Aorta (tissue), 5 donors: ENCODE data around the gene HIBCH. TPM values are rescaled to one million over a fixed set of nuclear protein-coding genes. Genes with fewer than 3 reads are reported as not detected.
A peak's percentile ranks its signal among the peaks of the same experiment; 100 is the strongest.
"Not testable (repeated sequence)": the region's sequence is repeated elsewhere in the genome, so short reads cannot be mapped to it uniquely, and the experiment has no call there.

Source experiments
- ATAC-seq: fragments of 200-7000 bp; cut with Tn5 transposase; one replicate; pipeline ENCODE4 v1.9.1; 2022; ENCODE audit warnings: moderate library complexity; ENCODE audit not compliant: low FRiP score
- DNase-seq, 2 donors: peaks; one replicate each; pipeline ENCODE4 v3.0.0-alpha.2; 2020
- H3K27ac ChIP-seq, 2 donors: one replicate each; pipeline ENCODE4 v1.5.1; 2013; ENCODE audit warnings: low read length in 2 of 2, mild to moderate bottlenecking in 2 of 2, moderate library complexity in 2 of 2, control low read depth in 1 of 2, inconsistent platforms in 1 of 2, low read depth in 1 of 2
- H3K27me3 ChIP-seq, 2 donors: one replicate each; pipeline ENCODE4 v1.6.1; 2013; ENCODE audit warnings: control low read depth in 1 of 2, low read length in 1 of 2, mild to moderate bottlenecking in 1 of 2, moderate library complexity in 1 of 2; ENCODE audit not compliant: insufficient read depth in 2 of 2, control insufficient read depth in 1 of 2
- H3K36me3 ChIP-seq, 2 donors: one replicate each; pipeline ENCODE4 v1.6.1; 2013; ENCODE audit warnings: control low read depth in 1 of 2, low read length in 1 of 2, mild to moderate bottlenecking in 1 of 2; ENCODE audit not compliant: insufficient read depth in 2 of 2, control insufficient read depth in 1 of 2
- H3K4me1 ChIP-seq, 2 donors: one replicate each; pipeline ENCODE4 v1.6.1; 2013; ENCODE audit warnings: low read length in 2 of 2, control low read depth in 1 of 2, mild to moderate bottlenecking in 1 of 2, moderate library complexity in 1 of 2; ENCODE audit not compliant: insufficient read depth in 2 of 2, control insufficient read depth in 1 of 2
- H3K4me3 ChIP-seq, 2 donors: one replicate each; pipeline ENCODE4 v1.5.1; 2013; ENCODE audit warnings: low read length in 2 of 2, control low read depth in 1 of 2, mild to moderate bottlenecking in 1 of 2
- H3K9me3 ChIP-seq: one replicate; pipeline ENCODE4 v1.6.1; 2013; ENCODE audit warnings: mild to moderate bottlenecking, low read length; ENCODE audit not compliant: control insufficient read depth
- WGBS, 2 donors: extraction: QIAGEN DNeasy Blood & Tissue Kit; methylation state at CpG; one replicate each; pipeline ENCODE4 v1.1.7; 2013; 5-methylcytosine and 5-hydroxymethylcytosine counted together
- intact Hi-C, 2 donors: fragments of 100-400 bp; cut with DNase I; formaldehyde crosslinking; loops; one replicate each; pipeline versions ENCODE4 v1.14.2 to v1.15.0; 2022
- polyA plus RNA-seq, 2 donors: library from polyadenylated mRNA; stranded (reverse); fragments of 200-250 nt; gene quantifications; one replicate each; pipeline ENCODE4 v1.2.3, GENCODE V29; 2013
- total RNA-seq, 2 donors: library from RNA; stranded (reverse); fragmentation: NEBNext Ultra II Directional; extraction: Animal tissue kit (Norgen Biotek cat#: 25700); gene quantifications; one replicate each; pipeline ENCODE4 v1.2.1, GENCODE V29; 2021
- donor health status: healthy with polysubstance abuse.
- donor health status: Bipolar disorder and iron deficiency.
- donor health status: DM: no; HTN: no; CAD: no.
- donor health status: DM: no; HTN: no; CAD: no.
- donor health status: DM: yes; HTN: yes; CAD: no.

Gene HIBCH
- total and polyA plus RNA-seq, 4 donors: 28.9 to 51.5 (median 42.3) TPM

- not testable (repeated sequence) for ATAC-seq, DNase-seq, H3K4me1 ChIP-seq
Measured at GRCh38 chr2:190358655-190359448, 39.2 kb upstream of the HIBCH start.

GRCh38 chr2:190357600-190357999 is 38.0 kb upstream of the HIBCH start:
- no peak for DNase-seq
- no peaks in the 10 kb centered on the region for H3K9me3 ChIP-seq
- H3K27ac ChIP-seq: no peak overlapping the region
- no peak overlapping the region for H3K4me3 ChIP-seq
- intact Hi-C loops: no loop called here
- WGBS, 2 donors: 46 to 72% methylated on average over 2 of the region's 2 CpGs
- ATAC-seq: no peak
- no peaks in the 10 kb centered on the region for H3K36me3 ChIP-seq
- no peaks in the 10 kb centered on the region for H3K4me1 ChIP-seq
- H3K27me3 ChIP-seq: no peaks in the 10 kb centered on the region

More at GRCh38 chr2:190358655-190359448, 39.2 kb upstream of the HIBCH start:
- 88 to 90% methylated on average over 8 of the region's 8 CpGs for WGBS, 2 donors
- H3K4me3 ChIP-seq, intact Hi-C loops, H3K36me3 ChIP-seq, H3K9me3 ChIP-seq, H3K27ac ChIP-seq, H3K27me3 ChIP-seq: not testable (repeated sequence)

- DNase-seq (no peak), ATAC-seq (no peak)
- Histone ChIP-seq H3K27me3 (no peaks in the 10 kb centered on the region), H3K4me1 (no peaks in the 10 kb centered on the region), H3K9me3 (no peaks in the 10 kb centered on the region), H3K27ac (no peak overlapping the region), H3K4me3 (no peak overlapping the region), H3K36me3 (no peaks in the 10 kb centered on the region)
- intact Hi-C loops: no loop called here
- 88% methylated on average over 6 of the region's 6 CpGs for WGBS, 2 donors
Measured at GRCh38 chr2:190355968-190356644, 36.5 kb upstream of the HIBCH start.

- no peak overlapping the region for H3K27ac ChIP-seq
- no peaks in the 10 kb centered on the region for H3K4me1 ChIP-seq
- no peak overlapping the region for H3K4me3 ChIP-seq
- DNase-seq (no peak), ATAC-seq (no peak)
- WGBS, 2 donors: 78 to 87% methylated on average over 12 of the region's 12 CpGs
- no peaks in the 10 kb centered on the region for H3K36me3 ChIP-seq
- no peaks in the 10 kb centered on the region for H3K27me3 ChIP-seq
- H3K9me3 ChIP-seq: no peaks in the 10 kb centered on the region
- intact Hi-C loops: no loop called here
Measured at GRCh38 chr2:190354003-190354690, 34.5 kb upstream of the HIBCH start.

DNA sequence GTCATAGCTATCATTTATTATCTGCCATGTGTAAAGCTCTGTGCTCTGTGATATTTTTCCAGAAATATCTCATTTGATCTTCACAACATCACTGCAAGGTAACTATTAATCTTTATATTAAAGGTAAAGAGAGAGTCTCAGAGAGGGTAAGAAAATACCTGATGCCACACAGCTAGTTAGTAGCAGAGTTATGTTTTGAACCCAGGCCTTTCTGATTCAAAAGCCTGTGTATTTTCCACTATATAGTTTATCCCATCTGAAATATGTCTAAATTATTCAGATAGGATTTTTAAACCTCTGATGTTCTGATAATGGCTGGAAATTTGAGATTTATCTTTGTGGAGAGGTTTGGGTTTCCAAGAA is 33.9 kb upstream of the HIBCH start:
- Histone ChIP-seq H3K27me3 (no peaks in the 10 kb centered on the region), H3K36me3 (no peaks in the 10 kb centered on the region), H3K4me1 (no peaks in the 10 kb centered on the region), H3K9me3 (no peaks in the 10 kb centered on the region), H3K4me3 (no peak overlapping the region), H3K27ac (no peak overlapping the region)
- DNase-seq: no peak
- no peak for ATAC-seq
- intact Hi-C loops: no loop called here

GRCh38 chr2:190352668-190353536 is 33.3 kb upstream of the HIBCH start:
- Histone ChIP-seq H3K4me1 (no peaks in the 10 kb centered on the region), H3K27ac (no peak overlapping the region), H3K36me3 (no peaks in the 10 kb centered on the region), H3K9me3 (no peaks in the 10 kb centered on the region), H3K27me3 (no peaks in the 10 kb centered on the region), H3K4me3 (no peak overlapping the region)
- peak; percentile 58 for ATAC-seq
- 81 to 82% methylated on average over 8 of the region's 8 CpGs for WGBS, 2 donors
- intact Hi-C loops: no loop called here
- no peak for DNase-seq

DNA sequence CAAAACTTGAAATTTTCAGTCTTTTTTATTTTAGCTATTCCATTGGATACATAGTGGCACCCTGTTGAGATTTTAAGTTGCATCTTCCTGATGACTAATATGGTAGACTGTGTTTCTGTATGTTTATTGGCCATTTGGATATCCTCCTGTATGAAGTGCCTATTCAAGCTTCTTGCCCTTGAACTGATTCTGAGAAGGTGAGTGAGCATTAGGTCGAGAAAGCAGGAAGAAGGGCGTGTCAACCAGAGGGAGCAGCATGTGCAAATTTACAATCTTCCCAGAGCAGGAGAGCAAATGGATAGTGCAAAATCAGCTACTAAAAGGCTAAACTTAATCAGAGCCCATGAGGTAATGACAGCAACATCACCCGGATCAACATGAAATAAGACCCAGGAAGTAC is 32.3 kb upstream of the HIBCH start:
- 91% methylated on average over 3 of the region's 3 CpGs for WGBS, 2 donors
- Histone ChIP-seq H3K9me3 (no peaks in the 10 kb centered on the region), H3K4me1 (no peaks in the 10 kb centered on the region), H3K27ac (no peak overlapping the region), H3K4me3 (no peak overlapping the region), H3K36me3 (no peaks in the 10 kb centered on the region), H3K27me3 (no peaks in the 10 kb centered on the region)
- ATAC-seq: no peak
- DNase-seq: no peak
- intact Hi-C loops: no loop called here

GRCh38 chr2:190350371-190350770 is 30.7 kb upstream of the HIBCH start:
- ATAC-seq (no peak), DNase-seq (no peak)
- H3K4me1 ChIP-seq: no peaks in the 10 kb centered on the region
- intact Hi-C loops: no loop called here
- no peaks in the 10 kb centered on the region for H3K9me3 ChIP-seq
- no peak overlapping the region for H3K4me3 ChIP-seq
- no peaks in the 10 kb centered on the region for H3K27me3 ChIP-seq
- no peak overlapping the region for H3K27ac ChIP-seq
- no peaks in the 10 kb centered on the region for H3K36me3 ChIP-seq
